Forelimb muscle (tissue), 1 donor: ENCODE data around the gene CALN1. TPM values are rescaled to one million over a fixed set of nuclear protein-coding genes. Genes with fewer than 3 reads are reported as not detected.
"Not testable (repeated sequence)": the region's sequence is repeated elsewhere in the genome, so short reads cannot be mapped to it uniquely, and the experiment has no call there.

Experiments used
- DNase-seq: peaks from one replicate; pipeline ENCODE4 v3.0.0-alpha.2; 2013; ENCODE audit warnings: low read depth
- polyA plus RNA-seq: library from polyadenylated mRNA; unstranded; fragments of 120-200 nt; gene quantifications from one replicate; pipeline ENCODE4 v1.2.1, GENCODE V29; 2013; ENCODE audit not compliant: insufficient read length

Gene CALN1
- polyA plus RNA-seq, 1 donor = 1.6 TPM

- no peak for DNase-seq
These were observed 427.8 kb downstream of the CALN1 start for GRCh38 chr7:71984348-71984747.

GRCh38 chr7:71982851-71983250 lies 429.3 kb downstream of the CALN1 start:
- no peak for DNase-seq

GRCh38 chr7:71976645-71977044 lies 435.5 kb downstream of the CALN1 start:
- no peak for DNase-seq

GRCh38 chr7:71974611-71975010 lies 437.5 kb downstream of the CALN1 start:
- DNase-seq = no peak

GRCh38 chr7:71972534-71972933 lies 439.6 kb downstream of the CALN1 start:
- DNase-seq = no peak

GRCh38 chr7:71970725-71971124 lies 441.4 kb downstream of the CALN1 start:
- DNase-seq = no peak

- DNase-seq = no peak
These were observed 449.5 kb downstream of the CALN1 start for GRCh38 chr7:71962636-71963035.

- DNase-seq = no peak
These were observed 450.9 kb downstream of the CALN1 start for GRCh38 chr7:71961283-71961682.

- DNase-seq = no peak
These were observed 470.0 kb downstream of the CALN1 start for GRCh38 chr7:71942115-71942514.

- no peak for DNase-seq
These were observed 474.2 kb downstream of the CALN1 start for GRCh38 chr7:71937840-71938371.

- DNase-seq = no peak
These were observed 476.5 kb downstream of the CALN1 start for GRCh38 chr7:71935674-71936073.

GRCh38 chr7:71933426-71933825 lies 478.7 kb downstream of the CALN1 start:
- DNase-seq = no peak

GRCh38 chr7:71925663-71926062 lies 486.5 kb downstream of the CALN1 start:
- no peak for DNase-seq

GRCh38 chr7:71914204-71914603 lies 497.9 kb downstream of the CALN1 start:
- DNase-seq = not testable (repeated sequence)

- DNase-seq = no peak
These were observed 499.7 kb downstream of the CALN1 start for GRCh38 chr7:71912476-71912875.

GRCh38 chr7:71911051-71911450 lies 501.1 kb downstream of the CALN1 start:
- no peak for DNase-seq

- DNase-seq = no peak
These were observed 506.3 kb downstream of the CALN1 start for GRCh38 chr7:71905821-71906220.

GRCh38 chr7:71904484-71904883 lies 507.7 kb downstream of the CALN1 start:
- no peak for DNase-seq

- no peak for DNase-seq
These were observed 511.6 kb downstream of the CALN1 start for GRCh38 chr7:71900556-71900955.

GRCh38 chr7:71896535-71896934 lies 515.6 kb downstream of the CALN1 start:
- no peak for DNase-seq

- DNase-seq = no peak
These were observed 526.1 kb downstream of the CALN1 start for GRCh38 chr7:71886046-71886445.

- DNase-seq = no peak
These were observed 526.7 kb downstream of the CALN1 start for GRCh38 chr7:71885487-71885886.

- no peak for DNase-seq
These were observed 528.7 kb downstream of the CALN1 start for GRCh38 chr7:71883415-71883814.

- DNase-seq = no peak
These were observed 540.7 kb downstream of the CALN1 start for GRCh38 chr7:71871446-71871845.
